ENCODE measurements around the gene AKR1B1. TPM values are rescaled to one million over a fixed set of nuclear protein-coding genes. Genes with fewer than 3 reads are reported as not detected.
A peak's percentile ranks its signal among the peaks of the same experiment; 100 is the strongest.

The AKR1B1 gene
- 236 TPM for polyA plus RNA-seq (2013, experiment 1 of 2)
- polyA plus RNA-seq (2013, experiment 2 of 2): 247 TPM

- peak within 1 kb of the TSS in 1 of 2 experiments; percentile 81 for H3K4ac ChIP-seq (ENCODE audit: low read depth in 1 of 2, low read length in 2 of 2)
- H2AK5ac ChIP-seq (ENCODE audit: low read length, severe bottlenecking): peak within 1 kb of the TSS; percentile 61
- H3K23ac ChIP-seq (ENCODE audit: low read length in 2 of 2): peak within 1 kb of the TSS; percentile 70 to 79
- peaks cover 2% of the 10 kb centered on the region for H3K9me3 ChIP-seq (ENCODE audit: control insufficient read depth, low read length)
- H2AFZ ChIP-seq (ENCODE audit: low read depth, low read length): peak within 1 kb of the TSS; percentile 89
- H2BK5ac ChIP-seq (ENCODE audit: low read depth, low read length, poor library complexity, severe bottlenecking): peak within 1 kb of the TSS; percentile 1
- H3K14ac ChIP-seq (ENCODE audit: low read length in 2 of 2): peak within 1 kb of the TSS in 1 of 2 experiments; percentile 94
- peak within 1 kb of the TSS; percentile 90 for H3K4me2 ChIP-seq (ENCODE audit: low read length, poor library complexity, severe bottlenecking)
- peaks cover 3% of the 10 kb centered on the region for H3K79me1 ChIP-seq (replicated peaks; ENCODE audit: low read length, poor library complexity, severe bottlenecking)
- H3K4me1 ChIP-seq (ENCODE audit: control insufficient read depth, insufficient read depth, low read depth, low read length): peaks cover 25% of the 10 kb centered on the region
- WGBS: 3% methylated on average over 59 of the region's 61 CpGs
- H3K27ac ChIP-seq (ENCODE audit: low read length, poor library complexity, severe bottlenecking): peak within 1 kb of the TSS; percentile 54
- peak within 1 kb of the TSS; percentile 78 for H4K8ac ChIP-seq (ENCODE audit: low read length)
- DNase-seq: peak; percentile 92
- H4K91ac ChIP-seq (ENCODE audit: low read length): peak within 1 kb of the TSS; percentile 85
- no peaks in the 10 kb centered on the region for H3K27me3 ChIP-seq (ENCODE audit: control insufficient read depth in 1 of 2, insufficient read depth in 1 of 2, low read length in 2 of 2)
- peak within 1 kb of the TSS; percentile 46 to 96 for H3K18ac ChIP-seq (ENCODE audit: low read depth in 1 of 2, low read length in 2 of 2)
- no peak within 1 kb of the TSS for H2BK15ac ChIP-seq (ENCODE audit: low read depth, poor library complexity, severe bottlenecking)
- peak within 1 kb of the TSS in 1 of 2 experiments; percentile 74 for H2BK12ac ChIP-seq (ENCODE audit: low read length in 2 of 2)
- H3K9ac ChIP-seq (ENCODE audit: low read length): peak within 1 kb of the TSS; percentile 88
- peaks cover 15 to 26% of the 10 kb centered on the region in 2 experiments for H3K36me3 ChIP-seq (ENCODE audit: control insufficient read depth in 1 of 2, insufficient read depth in 2 of 2, low read depth in 1 of 2, low read length in 2 of 2)
- peak within 1 kb of the TSS; percentile 82 for H2BK120ac ChIP-seq (ENCODE audit: low read depth, low read length)
- H3K4me3 ChIP-seq (ENCODE audit: insufficient read depth in 1 of 2, low read depth in 1 of 2, low read length in 2 of 2): peak within 1 kb of the TSS; percentile 72 to 94
These were observed at the start of gene AKR1B1 for GRCh38 chr7:134458806-134459698. Gene AKR1B1 (minus strand): TSS chr7:134459100. CDS start chr7:134459062, 38 bp downstream.

- no peaks in the 10 kb centered on the region for H3K27me3 ChIP-seq (ENCODE audit: control insufficient read depth in 1 of 2, insufficient read depth in 1 of 2, low read length in 2 of 2)
- H3K4me3 ChIP-seq (ENCODE audit: insufficient read depth in 1 of 2, low read depth in 1 of 2, low read length in 2 of 2): no peak overlapping the region
- WGBS: 82% methylated on average over 4 of the region's 4 CpGs
- no peak overlapping the region for H3K18ac ChIP-seq (ENCODE audit: low read depth in 1 of 2, low read length in 2 of 2)
- no peak overlapping the region for H2BK15ac ChIP-seq (ENCODE audit: low read depth, poor library complexity, severe bottlenecking)
- no peak overlapping the region for H2BK120ac ChIP-seq (ENCODE audit: low read depth, low read length)
- H2AFZ ChIP-seq (ENCODE audit: low read depth, low read length): no peak overlapping the region
- H2AK5ac ChIP-seq (ENCODE audit: low read length, severe bottlenecking): no peak overlapping the region
- no peak overlapping the region for H3K4me2 ChIP-seq (ENCODE audit: low read length, poor library complexity, severe bottlenecking)
- H3K9ac ChIP-seq (ENCODE audit: low read length): no peak overlapping the region
- H3K27ac ChIP-seq (ENCODE audit: low read length, poor library complexity, severe bottlenecking): no peak overlapping the region
- H4K91ac ChIP-seq (ENCODE audit: low read length): no peak overlapping the region
- H3K23ac ChIP-seq (ENCODE audit: low read length in 2 of 2): no peak overlapping the region
- H3K79me1 ChIP-seq (replicated peaks; ENCODE audit: low read length, poor library complexity, severe bottlenecking): no peaks in the 10 kb centered on the region
- no peaks in the 10 kb centered on the region for H3K9me3 ChIP-seq (ENCODE audit: control insufficient read depth, low read length)
- no peak for DNase-seq
- no peak overlapping the region for H2BK12ac ChIP-seq (ENCODE audit: low read length in 2 of 2)
- no peak overlapping the region for H3K4ac ChIP-seq (ENCODE audit: low read depth in 1 of 2, low read length in 2 of 2)
- no peak overlapping the region for H4K8ac ChIP-seq (ENCODE audit: low read length)
- H3K14ac ChIP-seq (ENCODE audit: low read length in 2 of 2): no peak overlapping the region
- H3K36me3 ChIP-seq (ENCODE audit: control insufficient read depth in 1 of 2, insufficient read depth in 2 of 2, low read depth in 1 of 2, low read length in 2 of 2): no peaks in the 10 kb centered on the region
- H3K4me1 ChIP-seq (ENCODE audit: control insufficient read depth, insufficient read depth, low read depth, low read length): peaks cover 2% of the 10 kb centered on the region
- no peak overlapping the region for H2BK5ac ChIP-seq (ENCODE audit: low read depth, low read length, poor library complexity, severe bottlenecking)
These were observed 47.0 kb upstream of the AKR1B1 start for GRCh38 chr7:134505856-134506255.

GRCh38 chr7:134504660-134505164 is 45.8 kb upstream of the AKR1B1 start:
- H2BK15ac ChIP-seq (ENCODE audit: low read depth, poor library complexity, severe bottlenecking): no peak overlapping the region
- H2BK12ac ChIP-seq (ENCODE audit: low read length in 2 of 2): no peak overlapping the region
- H3K36me3 ChIP-seq (ENCODE audit: control insufficient read depth in 1 of 2, insufficient read depth in 2 of 2, low read depth in 1 of 2, low read length in 2 of 2): no peaks in the 10 kb centered on the region
- H3K27ac ChIP-seq (ENCODE audit: low read length, poor library complexity, severe bottlenecking): no peak overlapping the region
- H4K8ac ChIP-seq (ENCODE audit: low read length): no peak overlapping the region
- no peaks in the 10 kb centered on the region for H3K79me1 ChIP-seq (replicated peaks; ENCODE audit: low read length, poor library complexity, severe bottlenecking)
- peaks cover 2% of the 10 kb centered on the region for H3K4me1 ChIP-seq (ENCODE audit: control insufficient read depth, insufficient read depth, low read depth, low read length)
- H3K9ac ChIP-seq (ENCODE audit: low read length): no peak overlapping the region
- no peak overlapping the region for H3K18ac ChIP-seq (ENCODE audit: low read depth in 1 of 2, low read length in 2 of 2)
- no peak for DNase-seq
- H3K14ac ChIP-seq (ENCODE audit: low read length in 2 of 2): no peak overlapping the region
- 58% methylated on average over 1 of the region's 3 CpGs for WGBS
- H3K4ac ChIP-seq (ENCODE audit: low read depth in 1 of 2, low read length in 2 of 2): no peak overlapping the region
- no peak overlapping the region for H4K91ac ChIP-seq (ENCODE audit: low read length)
- no peak overlapping the region for H2AFZ ChIP-seq (ENCODE audit: low read depth, low read length)
- no peaks in the 10 kb centered on the region for H3K27me3 ChIP-seq (ENCODE audit: control insufficient read depth in 1 of 2, insufficient read depth in 1 of 2, low read length in 2 of 2)
- H3K23ac ChIP-seq (ENCODE audit: low read length in 2 of 2): no peak overlapping the region
- no peak overlapping the region for H3K4me3 ChIP-seq (ENCODE audit: insufficient read depth in 1 of 2, low read depth in 1 of 2, low read length in 2 of 2)
- H2AK5ac ChIP-seq (ENCODE audit: low read length, severe bottlenecking): no peak overlapping the region
- no peak overlapping the region for H2BK5ac ChIP-seq (ENCODE audit: low read depth, low read length, poor library complexity, severe bottlenecking)
- no peak overlapping the region for H2BK120ac ChIP-seq (ENCODE audit: low read depth, low read length)
- H3K4me2 ChIP-seq (ENCODE audit: low read length, poor library complexity, severe bottlenecking): no peak overlapping the region
- H3K9me3 ChIP-seq (ENCODE audit: control insufficient read depth, low read length): no peaks in the 10 kb centered on the region
